Measurements from ENCODE around the gene CFAP299. TPM values are rescaled to one million over a fixed set of nuclear protein-coding genes. Genes with fewer than 3 reads are reported as not detected.

The CFAP299 gene
- polyA plus RNA-seq, 4 donors, result 0.42 to 1.5 (median 1.0) TPM

GRCh38 chr4:80387390-80388283 is 52.1 kb downstream of the CFAP299 start:
- DNase-seq (ENCODE audit: low read depth in 4 of 4, low spot score in 3 of 4), result no peak

- no peak for DNase-seq (ENCODE audit: low read depth in 4 of 4, low spot score in 3 of 4)
These were observed 52.7 kb downstream of the CFAP299 start for GRCh38 chr4:80388284-80388607.

GRCh38 chr4:80390178-80390577 is 54.6 kb downstream of the CFAP299 start:
- DNase-seq (ENCODE audit: low read depth in 4 of 4, low spot score in 3 of 4), result no peak

- DNase-seq (ENCODE audit: low read depth in 4 of 4, low spot score in 3 of 4), result no peak
These were observed 57.9 kb downstream of the CFAP299 start for GRCh38 chr4:80393246-80393969.

- DNase-seq (ENCODE audit: low read depth in 4 of 4, low spot score in 3 of 4), result no peak
These were observed 58.4 kb downstream of the CFAP299 start for GRCh38 chr4:80393970-80394250.

GRCh38 chr4:80407246-80407645 is 71.7 kb downstream of the CFAP299 start:
- DNase-seq (ENCODE audit: low read depth in 4 of 4, low spot score in 3 of 4), result no peak

- DNase-seq (ENCODE audit: low read depth in 4 of 4, low spot score in 3 of 4), result no peak
These were observed 74.3 kb downstream of the CFAP299 start for GRCh38 chr4:80409809-80410208.

- DNase-seq (ENCODE audit: low read depth in 4 of 4, low spot score in 3 of 4), result no peak
These were observed 76.8 kb downstream of the CFAP299 start for GRCh38 chr4:80412322-80412721.

GRCh38 chr4:80413086-80413485 is 77.6 kb downstream of the CFAP299 start:
- DNase-seq (ENCODE audit: low read depth in 4 of 4, low spot score in 3 of 4), result no peak

- no peak for DNase-seq (ENCODE audit: low read depth in 4 of 4, low spot score in 3 of 4)
These were observed 81.5 kb downstream of the CFAP299 start for GRCh38 chr4:80417019-80417418.

GRCh38 chr4:80419946-80420345 is 84.4 kb downstream of the CFAP299 start:
- no peak for DNase-seq (ENCODE audit: low read depth in 4 of 4, low spot score in 3 of 4)

GRCh38 chr4:80420638-80421037 is 85.1 kb downstream of the CFAP299 start:
- DNase-seq (ENCODE audit: low read depth in 4 of 4, low spot score in 3 of 4), result no peak

GRCh38 chr4:80422727-80423404 is 87.3 kb downstream of the CFAP299 start:
- DNase-seq (ENCODE audit: low read depth in 4 of 4, low spot score in 3 of 4), result no peak

- DNase-seq (ENCODE audit: low read depth in 4 of 4, low spot score in 3 of 4), result no peak
These were observed 88.2 kb downstream of the CFAP299 start for GRCh38 chr4:80423553-80424224.

- DNase-seq (ENCODE audit: low read depth in 4 of 4, low spot score in 3 of 4), result no peak
These were observed 88.7 kb downstream of the CFAP299 start for GRCh38 chr4:80424225-80424581.

GRCh38 chr4:80425124-80426100 is 89.9 kb downstream of the CFAP299 start:
- no peak for DNase-seq (ENCODE audit: low read depth in 4 of 4, low spot score in 3 of 4)

GRCh38 chr4:80431203-80431965 is 95.9 kb downstream of the CFAP299 start:
- DNase-seq (ENCODE audit: low read depth in 4 of 4, low spot score in 3 of 4), result no peak

- no peak for DNase-seq (ENCODE audit: low read depth in 4 of 4, low spot score in 3 of 4)
These were observed 98.7 kb downstream of the CFAP299 start for GRCh38 chr4:80434238-80434637.

GRCh38 chr4:80438016-80438415 is 102.5 kb downstream of the CFAP299 start:
- no peak for DNase-seq (ENCODE audit: low read depth in 4 of 4, low spot score in 3 of 4)
